HFFc6 (cell line): ENCODE results near the gene GMPS. TPM values are rescaled to one million over a fixed set of nuclear protein-coding genes. Genes with fewer than 3 reads are reported as not detected.
A peak's percentile ranks its signal among the peaks of the same experiment; 100 is the strongest.

Experiments
- DNase-seq: peaks from one replicate; pipeline ENCODE4 v3.0.0-alpha.2; 2018
- H3K27ac Mint-ChIP-seq: 2 replicates; pipeline ENCODE4 v1.8.0; 2020; ENCODE audit warnings: mild to moderate bottlenecking, mixed read lengths
- H3K27me3 Mint-ChIP-seq: 2 replicates; pipeline ENCODE4 v1.8.0; 2021; ENCODE audit warnings: mild to moderate bottlenecking, moderate library complexity, mixed read lengths; ENCODE audit not compliant: insufficient read depth
- H3K36me3 Mint-ChIP-seq: 2 replicates; pipeline ENCODE4 v1.8.0; 2021; ENCODE audit warnings: low read depth, mixed read lengths
- H3K4me1 Mint-ChIP-seq: 2 replicates; pipeline ENCODE4 v1.8.0; 2020; ENCODE audit warnings: low read depth, mixed read lengths
- H3K4me3 Mint-ChIP-seq: 2 replicates; pipeline ENCODE4 v1.8.0; 2020; ENCODE audit warnings: mild to moderate bottlenecking, moderate library complexity, mixed read lengths
- H3K9me3 Mint-ChIP-seq: 2 replicates; pipeline ENCODE4 v1.8.0; 2020; ENCODE audit warnings: mild to moderate bottlenecking, mixed read lengths
- total RNA-seq, 6 experiments: library from RNA; stranded (reverse); fragmentation: NEBNext Ultra II Directional; extraction: Animal tissue kit (Norgen Biotek cat#: 25700); gene quantifications; 2 replicates in 1 of 6; 3 replicates in 5 of 6; pipeline ENCODE4 v1.2.3, GENCODE V29; 2021
- TF ChIP-seq, protein P1 (sequence below): fragments of 200-600 bp; sonication (generic); IDR thresholded peaks from 2 replicates; pipeline ENCODE4 v1.5.0; 2021; ENCODE audit warnings: antibody characterized with exemption, mild to moderate bottlenecking

Gene GMPS
- total RNA-seq, 6 experiments from 2014 or later, result 63.5 to 90.2 (median 75.0) TPM

DNA sequence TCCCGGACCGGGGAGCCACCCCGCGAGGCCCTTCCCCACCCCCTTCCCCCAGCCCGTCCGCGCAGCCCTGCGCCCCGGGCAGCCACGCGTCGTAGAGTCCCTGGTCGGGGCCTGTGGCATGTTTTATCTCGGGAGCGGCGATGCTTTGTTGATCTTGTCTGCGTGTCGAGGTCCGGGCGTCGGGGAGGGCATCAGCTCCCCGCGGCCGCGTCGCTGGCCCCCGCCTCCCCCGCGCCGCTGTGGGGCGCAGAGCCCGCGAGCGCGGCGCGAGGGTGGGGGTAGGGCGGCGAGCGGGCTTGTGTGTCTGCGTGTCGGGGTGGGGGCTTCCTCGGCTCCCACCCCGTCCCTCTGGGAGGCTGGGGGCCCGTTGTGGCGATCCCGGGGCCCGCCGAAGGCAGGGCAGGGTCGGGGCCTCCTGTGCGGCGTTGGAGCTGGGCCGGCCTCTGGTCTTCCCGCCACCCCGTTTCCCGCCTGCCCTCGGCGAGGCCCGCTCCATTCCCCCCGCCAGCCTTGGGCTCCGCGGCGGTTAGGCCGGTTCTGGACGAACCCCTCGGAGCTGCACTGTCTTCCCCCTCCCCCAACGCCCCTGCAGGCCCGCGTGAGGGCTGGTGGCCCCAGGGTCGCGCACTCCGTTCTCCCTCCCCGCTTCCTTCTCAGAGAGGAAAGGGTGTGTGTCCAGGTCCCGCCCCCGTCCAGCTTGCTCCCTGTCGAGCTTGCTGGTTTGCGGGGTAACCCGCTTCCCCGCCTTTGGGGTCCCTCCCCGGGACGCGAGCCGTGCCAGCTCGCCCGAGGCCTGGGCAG is 695 bp downstream of the GMPS start:
- Mint-ChIP-seq H3K4me3 (peak overlapping the region; percentile 97), H3K27ac (peak overlapping the region; percentile 89), H3K36me3 (0 out of 2 replicates have a peak, but pooled peaks cover 3% of the 10 kb centered on the region), H3K27me3 (no peaks in the 10 kb centered on the region; the same call in 1 of the 2 replicates), H3K9me3 (no peaks in the 10 kb centered on the region), H3K4me1 (peaks cover 29% of the 10 kb centered on the region)
- peak; percentile 35 for DNase-seq
- TF ChIP-seq, protein P1, sequence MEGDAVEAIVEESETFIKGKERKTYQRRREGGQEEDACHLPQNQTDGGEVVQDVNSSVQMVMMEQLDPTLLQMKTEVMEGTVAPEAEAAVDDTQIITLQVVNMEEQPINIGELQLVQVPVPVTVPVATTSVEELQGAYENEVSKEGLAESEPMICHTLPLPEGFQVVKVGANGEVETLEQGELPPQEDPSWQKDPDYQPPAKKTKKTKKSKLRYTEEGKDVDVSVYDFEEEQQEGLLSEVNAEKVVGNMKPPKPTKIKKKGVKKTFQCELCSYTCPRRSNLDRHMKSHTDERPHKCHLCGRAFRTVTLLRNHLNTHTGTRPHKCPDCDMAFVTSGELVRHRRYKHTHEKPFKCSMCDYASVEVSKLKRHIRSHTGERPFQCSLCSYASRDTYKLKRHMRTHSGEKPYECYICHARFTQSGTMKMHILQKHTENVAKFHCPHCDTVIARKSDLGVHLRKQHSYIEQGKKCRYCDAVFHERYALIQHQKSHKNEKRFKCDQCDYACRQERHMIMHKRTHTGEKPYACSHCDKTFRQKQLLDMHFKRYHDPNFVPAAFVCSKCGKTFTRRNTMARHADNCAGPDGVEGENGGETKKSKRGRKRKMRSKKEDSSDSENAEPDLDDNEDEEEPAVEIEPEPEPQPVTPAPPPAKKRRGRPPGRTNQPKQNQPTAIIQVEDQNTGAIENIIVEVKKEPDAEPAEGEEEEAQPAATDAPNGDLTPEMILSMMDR, result no peak

DNA sequence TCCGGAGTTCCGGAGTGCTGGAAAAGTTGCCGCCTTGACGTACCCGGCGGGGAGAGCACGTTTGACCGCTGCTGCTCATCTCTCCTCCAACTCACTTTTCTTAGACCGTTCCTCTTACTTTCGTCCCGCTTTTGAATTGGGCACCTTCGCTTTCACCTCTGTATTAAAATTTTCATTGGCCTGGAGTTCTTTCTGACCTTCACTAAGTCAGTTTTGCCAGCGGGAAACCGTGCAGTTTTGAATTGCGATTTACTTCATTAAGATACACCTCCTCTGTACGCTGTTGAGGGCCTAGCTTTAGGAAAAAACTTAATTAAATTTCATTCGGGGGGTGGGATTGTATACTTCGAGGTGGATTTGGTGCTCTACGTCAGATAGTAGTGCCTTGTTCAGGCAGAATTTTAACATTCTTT is 1.3 kb downstream of the GMPS start:
- Mint-ChIP-seq H3K36me3 (0 out of 2 replicates have a peak, but pooled peaks cover 3% of the 10 kb centered on the region), H3K4me1 (peaks cover 32% of the 10 kb centered on the region), H3K9me3 (no peaks in the 10 kb centered on the region), H3K27ac (peak overlapping the region; percentile 89), H3K27me3 (no peaks in the 10 kb centered on the region; the same call in 1 of the 2 replicates), H3K4me3 (peak overlapping the region; percentile 97)
- TF ChIP-seq, protein P1, result no peak
- no peak for DNase-seq

DNA sequence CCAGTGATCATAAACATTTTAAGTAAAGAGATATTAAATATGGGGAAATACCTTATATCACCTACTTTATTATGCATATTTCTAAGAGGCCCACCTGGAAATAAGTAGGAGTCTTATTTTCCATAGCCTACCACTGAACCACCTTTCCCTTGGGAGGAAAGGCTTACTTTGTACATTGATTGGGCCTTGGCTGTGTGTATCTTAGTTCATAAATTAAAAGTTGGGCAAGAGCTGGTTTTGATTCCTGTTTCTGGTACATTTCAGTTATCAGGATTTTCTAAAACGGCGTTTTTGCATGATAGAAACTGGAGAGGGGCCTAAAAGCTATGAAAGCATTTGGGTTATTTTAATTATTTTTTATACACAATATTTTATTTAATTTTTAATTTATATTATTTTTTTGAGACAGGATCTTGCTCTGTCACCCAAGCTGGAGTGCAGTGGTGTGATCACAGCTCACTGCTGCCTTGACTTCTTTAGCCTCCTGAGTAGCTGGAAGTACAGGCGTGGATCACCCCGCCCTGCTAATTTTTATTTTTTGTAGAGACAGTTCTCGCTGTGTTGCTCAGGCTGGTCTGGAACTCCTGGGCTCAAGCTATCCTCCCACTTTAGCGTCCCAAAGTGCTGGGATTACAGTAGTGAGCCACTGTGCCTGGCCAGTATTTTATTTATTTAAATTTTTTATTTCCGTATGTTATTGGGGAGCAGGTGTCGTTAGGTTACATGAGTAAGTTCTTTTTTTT is 2.6 kb downstream of the GMPS start:
- Mint-ChIP-seq H3K4me3 (peak overlapping the region; percentile 97), H3K27ac (peak overlapping the region; percentile 89)

DNA sequence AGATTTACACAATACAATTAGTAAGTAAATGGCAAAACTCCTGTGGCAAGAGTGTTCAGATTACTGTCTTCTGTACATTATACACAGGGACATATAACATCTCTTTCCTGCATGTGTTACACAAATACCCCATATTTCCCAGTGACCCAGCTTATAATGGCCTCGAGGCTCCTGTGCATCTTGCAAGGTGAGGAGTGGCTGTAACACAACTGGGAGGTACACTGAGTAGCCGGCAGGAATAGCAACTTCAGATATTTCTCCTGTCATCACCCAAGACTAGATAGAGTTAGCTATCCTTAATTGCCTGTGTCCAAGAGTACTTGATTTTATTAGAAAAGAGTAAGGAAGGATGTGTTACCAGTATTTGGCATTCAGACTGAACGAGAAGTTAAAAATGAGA is 5.6 kb downstream of the GMPS start:
- Mint-ChIP-seq H3K36me3 (0 out of 2 replicates have a peak, but pooled peaks cover 3% of the 10 kb centered on the region), H3K27me3 (no peaks in the 10 kb centered on the region; the same call in 1 of the 2 replicates), H3K4me1 (peaks cover 34% of the 10 kb centered on the region), H3K27ac (no peak overlapping the region), H3K9me3 (no peaks in the 10 kb centered on the region), H3K4me3 (no peak overlapping the region)
- DNase-seq, result no peak
- TF ChIP-seq, protein P1, result no peak

More for the DNA sequence above, 2.6 kb downstream of the GMPS start:
- Mint-ChIP-seq H3K4me1 (peaks cover 32% of the 10 kb centered on the region), H3K27me3 (no peaks in the 10 kb centered on the region; the same call in 1 of the 2 replicates), H3K9me3 (no peaks in the 10 kb centered on the region), H3K36me3 (0 out of 2 replicates have a peak, but pooled peaks cover 3% of the 10 kb centered on the region)
- no peak for DNase-seq
- TF ChIP-seq, protein P1, result no peak

DNA sequence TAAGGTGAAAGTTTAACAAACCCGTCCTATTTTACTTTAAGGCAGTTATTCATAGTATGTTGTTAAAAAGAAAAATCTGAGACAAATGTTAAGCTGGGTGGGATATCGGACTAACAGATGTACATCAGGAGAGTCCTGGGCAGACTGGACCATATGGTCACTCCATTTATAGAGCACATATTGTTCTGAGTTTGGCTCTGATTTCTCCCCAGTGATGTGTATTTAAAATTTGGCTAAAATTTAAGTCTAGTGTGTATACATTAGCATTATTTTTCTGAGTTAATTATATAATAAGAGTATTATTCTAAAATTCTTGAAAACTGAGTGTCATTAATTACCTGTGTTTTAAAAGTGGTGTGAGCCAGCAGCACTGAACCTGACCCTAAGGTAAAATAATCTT is 6.1 kb downstream of the GMPS start:
- Mint-ChIP-seq H3K4me1 (peaks cover 34% of the 10 kb centered on the region), H3K27ac (no peak overlapping the region)

More for the DNA sequence above, 6.1 kb downstream of the GMPS start:
- 0 out of 2 replicates have a peak, but pooled peaks cover 3% of the 10 kb centered on the region for H3K36me3 Mint-ChIP-seq
- no peaks in the 10 kb centered on the region; the same call in 1 of the 2 replicates for H3K27me3 Mint-ChIP-seq
- H3K9me3 Mint-ChIP-seq, result no peaks in the 10 kb centered on the region
- no peak for DNase-seq
- no peak overlapping the region for H3K4me3 Mint-ChIP-seq
- TF ChIP-seq, protein P1, result no peak
